Transverse colon (tissue), 4 donors: ENCODE results near the gene KAZN. TPM values are rescaled to one million over a fixed set of nuclear protein-coding genes. Genes with fewer than 3 reads are reported as not detected.

Source experiments
- DNase-seq: peaks from one replicate; pipeline ENCODE4 v3.0.0-alpha.2; 2019
- H3K27ac ChIP-seq, 4 donors: fragments of 200-600 bp; sonication (generic); 2 replicates each; pipeline ENCODE4 v1.5.1; 2016 to 2018; ENCODE audit warnings: inconsistent platforms in 4 of 4
- H3K27me3 ChIP-seq: fragments of 200-600 bp; sonication (generic); 2 replicates; pipeline ENCODE4 v1.5.1; 2017; ENCODE audit warnings: inconsistent platforms
- H3K36me3 ChIP-seq, 4 donors: fragments of 200-600 bp; sonication (generic); 2 replicates each; pipeline ENCODE4 v1.5.1; 2017 to 2019; ENCODE audit warnings: inconsistent platforms in 4 of 4
- H3K4me1 ChIP-seq, 4 donors: fragments of 200-600 bp; sonication (generic); 2 replicates each; pipeline ENCODE4 v1.5.1; 2017 to 2020; ENCODE audit warnings: inconsistent platforms in 4 of 4
- H3K4me3 ChIP-seq, 4 donors: fragments of 200-600 bp; sonication (generic); 1 replicate in 1 of 4; 2 replicates in 3 of 4; pipeline versions ENCODE4 v1.5.1 to v1.6.1; 2017 to 2019; ENCODE audit warnings: inconsistent platforms in 4 of 4
- H3K9me3 ChIP-seq, 2 donors: fragments of 200-600 bp; sonication (generic); 2 replicates each; pipeline ENCODE4 v1.5.1; 2017 to 2019; ENCODE audit warnings: inconsistent platforms in 2 of 2
- EP300 ChIP-seq: sonication (generic); formaldehyde crosslinking; IDR thresholded peaks from one replicate; pipeline ENCODE4 v1.6.1; 2017; ENCODE audit warnings: antibody characterized with exemption, low read depth
- POLR2A ChIP-seq: fragments of 450-650 bp; IDR thresholded peaks from one replicate; pipeline ENCODE4 v1.6.1; 2016; ENCODE audit warnings: antibody characterized with exemption, mild to moderate bottlenecking, moderate library complexity
- POLR2AphosphoS5 ChIP-seq, 3 donors: sonication (generic); formaldehyde crosslinking; IDR thresholded peaks; one replicate each; pipeline ENCODE4 v1.6.1; 2016; ENCODE audit warnings: antibody characterized with exemption in 3 of 3
- WGBS, 2 donors: methylation state at CpG; one replicate each; pipeline ENCODE4 v1.1.5; 2018; ENCODE audit warnings: low coverage in 1 of 2; 5-methylcytosine and 5-hydroxymethylcytosine counted together
- in situ Hi-C, 4 donors: fragments of 200-750 bp; cut with MboI; loops; one replicate each; pipeline versions ENCODE4 v1.15.0 to v1.15.1; 2017; ENCODE audit warnings: low sequenced_read_pairs in 3 of 4, low pct_ligation_motif_present in 1 of 4, low pct_unique_long_range_greater_than_20kb in 1 of 4
- intact Hi-C: fragments of 100-400 bp; cut with DNase I; formaldehyde crosslinking; loops from one replicate; pipeline ENCODE4 v1.15.1; 2023; ENCODE audit warnings: low total_unique reads
- total RNA-seq, 4 donors: library from RNA; depleted of rRNA; stranded (reverse); fragments of >200 nt; gene quantifications; one replicate each; pipeline ENCODE4 v1.1.0, GENCODE V29; 2016
- TF ChIP-seq, protein P1 (sequence below), 5 experiments: fragments of 200-600 bp in 3 of 5; fragments of 450-650 bp in 2 of 5; sonication (generic) in 3 of 5; IDR thresholded peaks; 1 replicate in 2 of 5; 2 replicates in 3 of 5; pipeline ENCODE4 v1.5.1; 2016 to 2017; ENCODE audit warnings: antibody characterized with exemption in 5 of 5, inconsistent platforms in 3 of 5, mild to moderate bottlenecking in 2 of 5, moderate library complexity in 1 of 5

KAZN gene
- total RNA-seq, 4 donors from 2014 or later: 12.0 to 17.1 (median 16.2) TPM

DNA sequence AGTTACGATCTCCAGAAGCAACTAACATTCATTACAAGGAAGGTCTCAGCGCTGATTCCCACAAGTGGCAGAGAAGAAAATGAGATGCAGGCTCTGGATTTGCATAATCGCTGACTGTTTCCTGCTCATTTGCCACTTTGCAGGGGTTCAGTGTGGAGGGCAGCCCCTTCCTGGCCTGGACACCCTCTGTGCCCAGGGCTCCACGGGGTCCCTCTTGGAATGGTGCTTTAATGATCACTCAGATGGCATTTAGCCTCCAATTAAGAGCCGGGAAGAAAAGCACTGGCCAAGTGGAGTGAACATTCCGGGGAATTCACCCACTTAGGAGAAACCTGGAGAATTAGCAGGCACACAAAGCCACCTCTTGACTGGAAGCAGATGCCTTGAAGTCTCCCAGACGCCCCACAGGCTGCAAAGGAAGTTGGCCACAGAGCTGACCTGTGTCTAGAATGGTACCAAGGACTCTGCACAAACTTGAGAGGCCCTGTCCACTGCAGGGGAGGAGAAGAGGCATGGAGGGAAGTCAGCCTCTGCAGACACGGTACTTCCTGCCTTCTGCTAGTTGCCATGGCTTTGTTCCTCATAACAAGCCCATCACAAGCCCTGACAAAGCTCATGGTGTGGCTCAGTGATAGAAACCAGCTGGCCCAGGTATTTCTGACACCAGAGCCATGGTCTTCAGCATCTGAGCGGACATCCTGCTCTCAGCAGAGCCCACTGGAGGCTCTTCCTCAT is 157.2 kb downstream of the KAZN start:
- Histone ChIP-seq H3K4me3 (no peak overlapping the region), H3K27me3 (no peaks in the 10 kb centered on the region), H3K4me1 (no peaks in the 10 kb centered on the region), H3K36me3 (no peaks in the 10 kb centered on the region), H3K27ac (no peak overlapping the region), H3K9me3 (no peaks in the 10 kb centered on the region)
- 70 to 87% methylated on average over 3 to 9 of the region's 9 CpGs for WGBS, 2 donors
- in situ Hi-C loops: no loop called here
- no peak for DNase-seq
- intact Hi-C loops: no loop called here
- TF ChIP-seq POLR2AphosphoS5 (IDR thresholded peaks at IDR 0.05) (no peak), EP300 (no peak), POLR2A (no peak)
- TF ChIP-seq, protein P1, sequence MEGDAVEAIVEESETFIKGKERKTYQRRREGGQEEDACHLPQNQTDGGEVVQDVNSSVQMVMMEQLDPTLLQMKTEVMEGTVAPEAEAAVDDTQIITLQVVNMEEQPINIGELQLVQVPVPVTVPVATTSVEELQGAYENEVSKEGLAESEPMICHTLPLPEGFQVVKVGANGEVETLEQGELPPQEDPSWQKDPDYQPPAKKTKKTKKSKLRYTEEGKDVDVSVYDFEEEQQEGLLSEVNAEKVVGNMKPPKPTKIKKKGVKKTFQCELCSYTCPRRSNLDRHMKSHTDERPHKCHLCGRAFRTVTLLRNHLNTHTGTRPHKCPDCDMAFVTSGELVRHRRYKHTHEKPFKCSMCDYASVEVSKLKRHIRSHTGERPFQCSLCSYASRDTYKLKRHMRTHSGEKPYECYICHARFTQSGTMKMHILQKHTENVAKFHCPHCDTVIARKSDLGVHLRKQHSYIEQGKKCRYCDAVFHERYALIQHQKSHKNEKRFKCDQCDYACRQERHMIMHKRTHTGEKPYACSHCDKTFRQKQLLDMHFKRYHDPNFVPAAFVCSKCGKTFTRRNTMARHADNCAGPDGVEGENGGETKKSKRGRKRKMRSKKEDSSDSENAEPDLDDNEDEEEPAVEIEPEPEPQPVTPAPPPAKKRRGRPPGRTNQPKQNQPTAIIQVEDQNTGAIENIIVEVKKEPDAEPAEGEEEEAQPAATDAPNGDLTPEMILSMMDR (IDR thresholded peaks at IDR 0.05): no peak

DNA sequence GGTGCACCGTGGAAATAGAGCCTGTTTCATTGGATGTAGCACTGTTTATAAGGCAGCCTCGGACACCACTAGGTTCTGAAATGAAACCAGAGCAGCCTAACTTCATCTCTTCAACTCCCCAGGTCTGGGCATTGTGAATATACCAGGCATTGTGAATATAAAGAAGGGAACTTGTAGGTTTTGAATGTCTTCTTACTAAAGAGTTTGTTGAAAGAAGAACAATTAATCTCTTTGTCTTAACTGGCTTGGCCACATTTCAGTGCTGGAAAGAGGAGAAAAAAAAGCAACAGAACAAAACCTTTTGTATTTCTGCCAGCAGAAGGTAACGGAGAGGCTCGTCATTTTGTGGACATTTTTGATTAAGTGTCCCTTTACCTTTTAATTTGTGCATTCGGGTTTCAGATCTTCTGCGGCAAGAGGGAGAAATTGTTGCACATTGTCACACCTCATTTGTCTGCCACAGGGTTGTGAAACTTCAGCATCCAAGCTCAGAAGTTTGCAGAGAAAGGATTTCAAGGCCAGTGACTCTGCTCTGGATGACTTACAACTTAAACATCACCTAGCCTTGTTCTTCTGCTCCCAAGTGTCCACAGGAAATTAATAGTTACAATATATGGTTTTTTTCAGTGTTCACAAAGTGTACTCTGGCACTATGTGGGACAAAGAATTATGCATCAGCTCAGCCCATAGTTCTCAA is 158.3 kb downstream of the KAZN start:
- Histone ChIP-seq H3K27me3 (no peaks in the 10 kb centered on the region), H3K27ac (no peak overlapping the region), H3K9me3 (no peaks in the 10 kb centered on the region), H3K4me1 (no peaks in the 10 kb centered on the region), H3K4me3 (no peak overlapping the region), H3K36me3 (no peaks in the 10 kb centered on the region)
- TF ChIP-seq, protein P1 (IDR thresholded peaks at IDR 0.05): no peak
- TF ChIP-seq POLR2A (no peak), EP300 (no peak), POLR2AphosphoS5 (IDR thresholded peaks at IDR 0.05) (no peak)
- in situ Hi-C loops: no loop called here
- 42 to 52% methylated on average over 4 to 6 of the region's 6 CpGs for WGBS, 2 donors
- DNase-seq: no peak
- intact Hi-C loops: no loop called here

DNA sequence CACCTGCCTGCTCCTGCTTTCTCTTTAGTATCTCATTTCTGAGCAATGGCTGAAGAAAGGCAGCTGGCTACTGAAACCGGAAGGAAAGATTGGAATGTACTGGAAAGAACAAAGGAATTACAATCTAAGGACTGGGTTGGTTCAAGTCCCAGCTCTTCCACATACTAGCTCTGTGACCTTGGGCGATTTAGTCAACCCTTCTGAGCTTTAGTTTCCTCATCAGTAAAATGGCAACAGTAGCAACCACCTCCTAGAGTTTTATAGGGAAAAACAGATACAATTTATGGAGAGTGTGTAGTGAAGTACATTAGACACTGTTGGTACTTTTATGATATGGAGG is 158.8 kb downstream of the KAZN start:
- Histone ChIP-seq H3K27me3 (no peaks in the 10 kb centered on the region), H3K36me3 (no peaks in the 10 kb centered on the region), H3K9me3 (no peaks in the 10 kb centered on the region), H3K27ac (no peak overlapping the region), H3K4me1 (no peaks in the 10 kb centered on the region), H3K4me3 (no peak overlapping the region)
- intact Hi-C loops (no loop called here), in situ Hi-C loops (no loop called here)
- TF ChIP-seq POLR2AphosphoS5 (IDR thresholded peaks at IDR 0.05): no peak
- no peak for TF ChIP-seq EP300
- TF ChIP-seq, protein P1 (IDR thresholded peaks at IDR 0.05): no peak
- TF ChIP-seq POLR2A: no peak
- WGBS, 2 donors: 50 to 61% methylated on average over 1 to 2 of the region's 2 CpGs
- DNase-seq: no peak

DNA sequence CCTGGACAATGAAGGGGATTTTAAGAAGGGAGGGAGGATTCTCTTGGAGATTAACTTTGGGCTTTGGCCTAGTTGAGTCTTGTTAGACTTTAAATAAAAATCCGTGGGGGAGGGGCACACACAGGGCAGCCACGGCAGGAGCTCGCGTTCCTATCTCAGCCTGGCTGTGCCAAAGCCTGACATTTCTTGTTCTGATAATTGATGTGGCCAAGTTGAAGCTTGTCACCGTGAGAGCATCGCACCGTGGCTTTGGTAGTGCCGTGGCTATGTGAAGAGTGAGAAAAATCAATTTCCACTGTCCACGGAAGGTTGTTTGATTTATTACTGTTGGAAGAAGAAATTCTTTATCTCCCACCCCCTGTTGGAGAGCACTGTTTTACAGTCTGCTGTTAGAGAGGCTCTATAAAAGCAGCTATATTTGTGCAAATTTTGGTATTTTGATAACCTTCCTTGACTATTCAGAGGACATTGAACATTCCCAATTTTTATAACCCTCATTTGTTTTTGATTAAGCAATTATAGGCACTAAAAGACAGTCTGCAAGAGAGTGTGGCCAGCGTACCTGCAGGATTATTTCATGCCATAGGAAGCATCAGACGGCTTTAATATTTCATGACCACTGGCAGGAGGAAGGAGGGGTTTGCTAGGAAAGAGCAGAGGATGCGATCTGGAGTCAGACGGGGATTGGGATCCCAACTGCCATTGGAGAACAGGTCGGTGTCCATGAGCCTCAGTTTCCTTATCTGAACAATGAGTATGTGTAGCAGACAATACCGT is 160.7 kb downstream of the KAZN start:
- no peak overlapping the region for H3K27ac ChIP-seq
- in situ Hi-C loops: no loop called here
- DNase-seq: no peak
- TF ChIP-seq POLR2AphosphoS5 (IDR thresholded peaks at IDR 0.05) (no peak), EP300 (no peak), POLR2A (no peak)
- TF ChIP-seq, protein P1 (IDR thresholded peaks at IDR 0.05): no peak
- intact Hi-C loops: no loop called here
- no peak overlapping the region for H3K4me3 ChIP-seq
- H3K4me1 ChIP-seq: no peaks in the 10 kb centered on the region
- H3K27me3 ChIP-seq: no peaks in the 10 kb centered on the region
- 68 to 72% methylated on average over 3 to 15 of the region's 15 CpGs for WGBS, 2 donors
- H3K9me3 ChIP-seq: no peaks in the 10 kb centered on the region
- no peaks in the 10 kb centered on the region for H3K36me3 ChIP-seq
